Measurements from ENCODE around the gene SLC22A31. TPM values are rescaled to one million over a fixed set of nuclear protein-coding genes. Genes with fewer than 3 reads are reported as not detected.

Gene SLC22A31
- total RNA-seq, 1 donor from 2014 or later = not detected

- ATAC-seq = peak; percentile 69
Measured at GRCh38 chr16:89216315-89217137, 16.2 kb upstream of the SLC22A31 start.

- peak; percentile 35 for ATAC-seq
Measured at GRCh38 chr16:89210904-89211515, 10.7 kb upstream of the SLC22A31 start.

DNA sequence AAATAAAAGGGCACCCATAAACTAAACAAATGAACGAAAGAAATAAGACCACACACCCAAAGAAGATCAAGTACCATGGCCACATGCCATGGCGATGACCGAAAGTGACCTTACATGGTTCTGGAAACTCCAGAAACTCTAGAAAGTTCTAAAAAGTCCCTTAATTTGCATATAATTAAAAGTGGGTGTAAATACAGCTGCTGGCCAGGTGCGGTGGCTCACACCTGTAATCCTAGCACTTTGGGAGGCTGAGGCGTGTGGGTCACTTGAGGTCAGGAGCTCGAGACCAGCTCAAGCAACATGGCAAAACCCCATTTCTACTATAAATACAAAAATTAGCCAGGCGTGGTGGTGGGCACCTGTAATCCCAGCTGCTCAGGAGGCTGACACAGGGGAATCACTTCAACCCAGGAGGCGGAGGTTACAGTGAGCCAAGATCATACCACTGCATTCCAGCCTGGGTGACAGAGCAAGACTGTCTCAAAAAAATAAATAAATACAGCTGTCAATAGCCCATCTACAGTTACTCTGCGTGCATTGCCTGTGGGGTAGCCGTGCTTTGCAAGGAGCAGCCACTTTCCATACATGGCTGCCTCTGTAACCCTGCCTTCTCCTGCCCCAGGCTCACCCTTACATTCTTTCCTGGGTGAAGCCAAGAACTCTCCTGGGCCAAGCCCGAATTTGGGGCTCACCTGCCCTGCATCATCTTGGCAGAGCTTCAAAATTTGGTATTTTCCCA, 10.0 kb upstream of the SLC22A31 start:
- ATAC-seq = no peak

- peak; percentile 17 for ATAC-seq
Measured at GRCh38 chr16:89209522-89210044, 9.2 kb upstream of the SLC22A31 start.

GRCh38 chr16:89207993-89208392, 7.7 kb upstream of the SLC22A31 start:
- no peak for ATAC-seq

DNA sequence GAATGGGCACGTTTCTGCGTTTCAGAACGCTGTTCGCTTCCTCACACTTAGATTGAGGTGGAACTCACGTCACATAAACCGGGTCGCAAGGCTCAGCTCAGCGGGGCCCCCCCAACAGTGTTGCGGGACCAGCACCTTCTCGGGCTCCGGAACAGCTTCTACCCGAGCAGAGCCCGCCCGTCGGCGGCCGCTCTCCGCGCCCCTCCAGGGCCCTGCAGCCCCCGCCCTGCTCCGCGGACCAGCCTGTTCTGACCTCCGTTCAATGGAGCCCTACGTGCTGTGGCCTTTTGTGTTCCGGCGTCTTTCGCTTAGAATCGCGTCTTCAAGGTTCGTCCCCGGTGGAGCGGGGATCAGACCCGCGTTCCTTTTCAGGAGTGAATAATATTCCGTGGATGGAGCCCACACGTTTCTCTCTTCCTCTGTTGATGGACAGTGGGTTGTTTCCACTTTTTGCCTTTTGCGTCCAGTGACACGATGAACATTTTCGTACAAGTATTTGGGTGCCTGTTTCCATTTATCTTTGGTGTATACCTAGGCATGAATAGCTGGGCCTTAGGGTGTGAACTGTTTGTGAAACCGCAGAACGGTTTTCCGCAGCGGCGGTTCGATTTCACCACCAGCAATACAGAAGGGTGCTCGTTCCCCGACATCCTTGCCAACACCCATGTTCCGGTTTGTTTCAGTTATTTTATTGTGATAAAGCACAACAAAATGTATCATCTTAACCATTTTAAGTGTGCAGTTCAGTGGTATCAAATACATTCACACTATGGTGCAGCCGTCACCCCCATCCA, 2.3 kb upstream of the SLC22A31 start:
- ATAC-seq = no peak

DNA sequence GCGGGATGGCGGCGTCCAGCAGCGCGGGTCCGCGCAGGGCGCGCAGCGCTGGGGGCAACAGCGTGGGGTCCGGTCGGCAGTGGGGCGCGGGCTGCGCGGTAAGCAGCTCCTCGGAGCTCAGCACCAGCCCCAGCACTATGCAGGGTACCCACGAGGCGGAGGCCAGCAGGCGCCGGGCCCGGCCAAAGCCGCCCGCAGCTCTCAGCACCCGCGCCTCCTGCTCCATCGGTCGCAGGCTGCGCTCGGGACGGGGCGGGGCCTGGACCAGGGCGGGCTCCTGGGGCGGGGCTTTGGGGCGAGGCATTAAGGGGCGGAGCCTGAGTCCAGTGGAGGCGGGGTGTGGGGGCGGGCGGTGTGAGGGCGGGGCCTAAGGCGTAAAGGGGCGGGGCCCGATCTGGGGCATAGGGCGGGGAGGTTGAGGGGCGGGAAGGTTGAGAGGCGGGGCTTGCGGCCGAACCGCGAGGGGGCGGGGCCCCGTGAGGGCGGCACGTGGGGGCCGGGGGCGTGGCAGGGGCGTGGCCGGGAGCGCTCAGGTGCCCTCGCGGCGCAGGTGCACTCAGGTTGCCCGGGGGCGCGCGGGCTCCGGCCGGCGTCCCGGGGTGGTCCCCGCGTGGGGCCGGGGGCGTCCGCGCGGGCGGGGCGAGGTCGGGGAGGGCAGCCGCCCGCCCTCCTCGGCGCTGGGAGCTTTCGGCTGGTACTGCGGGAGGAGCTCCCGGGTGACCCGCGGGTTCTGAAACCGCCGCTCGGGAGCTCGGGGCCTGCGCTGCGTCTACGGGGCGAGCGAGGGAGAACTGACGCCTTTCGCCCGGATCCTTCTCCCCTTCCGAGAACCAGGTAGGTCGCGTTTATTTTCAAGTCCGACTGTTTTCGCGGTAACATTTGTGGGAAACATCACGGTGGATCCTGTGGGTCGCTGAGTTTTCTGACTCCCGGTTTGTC, 1.4 kb upstream of the SLC22A31 start:
- ATAC-seq = peak; percentile 94

- no peak for ATAC-seq
Measured at GRCh38 chr16:89200850-89201411, 594 bp upstream of the SLC22A31 start.

GRCh38 chr16:89199241-89200123, 855 bp downstream of the SLC22A31 start:
- no peak for ATAC-seq

DNA sequence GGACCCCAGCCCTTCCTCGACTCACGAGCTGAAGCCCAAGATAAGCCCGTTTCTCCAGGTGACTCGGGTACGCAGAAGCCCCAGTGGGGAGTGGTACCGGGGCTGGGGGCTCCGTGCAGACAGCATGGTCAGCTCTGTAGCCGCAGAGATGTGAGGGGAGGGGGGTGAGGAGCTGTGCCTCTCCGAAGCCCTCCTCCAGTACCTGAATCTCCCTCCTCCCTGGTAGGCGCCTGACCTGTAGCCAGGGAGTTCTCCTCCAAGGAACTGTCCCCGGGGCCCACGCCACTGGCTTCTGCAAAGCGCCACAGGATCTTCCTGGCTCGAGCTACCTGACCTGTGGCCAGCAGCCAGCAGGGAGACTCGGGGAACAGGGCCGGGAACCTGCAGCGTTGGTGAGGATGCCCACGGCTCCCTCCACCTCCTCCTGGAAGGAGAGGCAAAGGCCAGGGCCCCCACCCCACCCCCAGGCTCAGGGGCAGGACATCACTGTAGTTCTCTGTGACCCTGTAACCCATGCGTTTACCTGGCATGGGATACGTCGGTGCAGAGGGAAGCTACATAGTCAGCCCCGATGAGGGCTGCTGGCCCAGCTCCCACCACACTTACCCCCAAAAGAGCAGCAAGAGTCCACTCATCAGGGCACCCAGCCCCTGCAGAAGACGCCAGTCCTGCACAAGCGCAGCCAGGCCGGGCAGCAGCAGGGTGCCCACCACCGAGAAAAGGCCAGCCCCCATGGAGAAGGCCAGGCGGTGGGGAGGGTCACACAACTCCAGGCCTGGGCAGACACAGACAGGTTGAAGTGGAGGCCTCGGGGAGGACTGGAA, 1.7 kb downstream of the SLC22A31 start:
- ATAC-seq = no peak

GRCh38 chr16:89197633-89198416, 2.5 kb downstream of the SLC22A31 start:
- ATAC-seq = no peak

- ATAC-seq = no peak
Measured at GRCh38 chr16:89197033-89197632, 3.2 kb downstream of the SLC22A31 start.

- ATAC-seq = no peak
Measured at GRCh38 chr16:89195521-89196171, 4.7 kb downstream of the SLC22A31 start.

GRCh38 chr16:89194340-89195311, 5.7 kb downstream of the SLC22A31 start:
- no peak for ATAC-seq

DNA sequence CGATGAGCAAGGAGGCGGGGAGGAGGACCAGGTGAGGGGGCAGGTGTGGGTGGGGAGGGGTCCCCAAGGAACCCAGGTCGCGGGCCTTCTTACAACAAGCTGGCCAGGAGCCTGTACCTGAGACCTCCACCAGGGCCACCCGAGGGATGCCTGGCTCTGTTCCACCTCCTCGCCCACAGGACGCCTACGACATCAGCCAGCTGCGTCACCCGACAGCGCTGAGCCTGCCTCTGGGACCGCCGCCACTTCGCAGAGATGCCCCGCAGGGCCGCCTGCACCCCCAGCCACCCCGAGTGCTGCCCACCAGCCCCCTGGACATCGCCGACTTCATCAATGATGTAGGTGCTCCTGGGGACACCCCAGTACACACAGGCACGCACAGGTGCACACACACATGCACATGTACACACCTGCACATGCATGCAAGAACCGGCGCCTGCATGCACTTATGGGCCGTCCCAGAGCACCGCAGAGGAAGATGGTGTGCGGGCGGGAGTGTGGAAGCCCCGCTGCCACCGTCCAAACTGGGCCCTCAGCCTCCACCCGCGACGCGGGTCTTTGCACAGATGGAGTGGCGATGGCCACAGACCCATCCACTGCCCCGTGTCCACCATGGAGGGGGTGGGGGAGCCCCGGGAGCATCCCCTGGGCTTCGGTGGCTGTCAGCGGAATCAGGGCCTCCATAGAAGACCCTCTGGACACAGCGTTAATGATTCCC, 6.6 kb downstream of the SLC22A31 start:
- peak; percentile 1 for ATAC-seq
